Upper lobe of right lung (tissue), 1 donor: ENCODE measurements around the gene RWDD4. TPM values are rescaled to one million over a fixed set of nuclear protein-coding genes. Genes with fewer than 3 reads are reported as not detected.

ENCODE experiments used
- ATAC-seq: fragments of 200-7000 bp; cut with Tn5 transposase; one replicate; pipeline ENCODE4 v1.9.1; 2020; ENCODE audit warnings: mild to moderate bottlenecking, moderate library complexity
- DNase-seq: peaks from one replicate; pipeline ENCODE4 v3.0.0-alpha.2; 2020
- H3K27ac ChIP-seq: fragments of 200-600 bp; one replicate; pipeline ENCODE4 v1.8.0; 2022
- H3K27me3 ChIP-seq: fragments of 200-600 bp; one replicate; pipeline ENCODE4 v1.8.0; 2022; ENCODE audit warnings: mild to moderate bottlenecking
- H3K36me3 ChIP-seq: fragments of 200-600 bp; one replicate; pipeline ENCODE4 v1.8.0; 2022
- H3K4me1 ChIP-seq: fragments of 200-600 bp; one replicate; pipeline ENCODE4 v1.8.0; 2022
- H3K4me3 ChIP-seq: fragments of 200-600 bp; one replicate; pipeline ENCODE4 v1.8.0; 2022; ENCODE audit warnings: mild to moderate bottlenecking
- H3K9me3 ChIP-seq: fragments of 200-600 bp; one replicate; pipeline ENCODE4 v1.8.0; 2022
- intact Hi-C: fragments of 100-400 bp; cut with DNase I; formaldehyde crosslinking; loops from one replicate; pipeline ENCODE4 v1.11.0; 2022
- total RNA-seq: library from RNA; stranded (reverse); fragmentation: NEBNext Ultra II Directional; extraction: Animal tissue kit (Norgen Biotek cat#: 25700); gene quantifications from one replicate; pipeline ENCODE4 v1.2.1, GENCODE V29; 2021
- TF ChIP-seq, protein P1 (sequence below): fragments of 200-600 bp; IDR thresholded peaks from one replicate; pipeline ENCODE4 v1.8.0; 2022; ENCODE audit warnings: antibody characterized with exemption
- donor health status: DM: no; HTN: yes; CAD: no; lungs with severe emphysema.

The RWDD4 gene
- total RNA-seq, 1 donor from 2014 or later = 15.7 TPM

DNA sequence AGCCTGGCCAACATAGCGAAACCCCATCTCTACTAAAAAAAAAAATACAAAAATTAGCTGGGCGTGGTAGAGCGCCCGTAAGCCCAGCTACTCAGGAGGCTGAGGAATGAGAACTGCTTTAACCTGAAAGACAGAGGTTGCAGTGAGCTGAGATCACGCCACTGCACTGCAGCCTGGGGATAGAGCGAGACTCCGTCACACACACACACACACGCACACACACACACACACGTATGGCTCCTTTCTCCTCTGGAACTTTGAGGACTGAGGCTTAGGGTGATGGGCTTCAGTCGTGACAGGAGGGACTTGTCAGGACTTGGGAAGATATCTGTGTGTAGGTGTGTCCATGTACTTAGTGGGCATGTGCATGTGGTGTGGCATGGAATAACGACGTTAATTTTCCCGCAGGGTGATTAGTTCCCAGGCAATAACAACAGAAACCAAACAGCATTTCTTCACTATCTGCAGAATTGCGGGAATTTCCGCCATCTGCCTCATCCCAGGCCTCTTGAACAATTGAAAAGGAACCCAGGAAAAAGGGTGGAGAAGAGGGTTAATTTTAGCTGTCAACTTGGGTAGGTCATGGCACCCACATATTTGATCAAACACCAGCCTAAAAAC lies 47.7 kb downstream of the RWDD4 start:
- no peak for DNase-seq
- no peaks in the 10 kb centered on the region for H3K36me3 ChIP-seq
- peak; percentile 66 for ATAC-seq

DNA sequence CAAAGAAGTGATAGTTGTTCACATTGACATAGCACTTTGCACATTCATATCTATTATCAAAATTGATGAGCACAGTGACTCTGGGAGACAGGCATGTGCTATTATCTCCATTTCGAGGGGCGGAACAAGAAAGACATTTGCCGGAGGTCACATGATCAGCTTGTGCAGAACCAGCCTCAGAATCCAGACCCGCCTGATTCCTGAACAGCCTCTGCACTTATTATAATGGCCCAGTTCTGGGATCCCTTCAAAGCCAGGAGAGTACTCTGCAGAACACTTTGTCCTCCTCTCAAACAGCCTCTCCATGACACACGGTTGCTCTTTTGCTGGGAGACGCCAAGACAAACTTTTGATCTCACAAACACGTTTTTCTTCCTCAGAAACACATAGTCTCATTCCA lies 48.4 kb downstream of the RWDD4 start:
- DNase-seq (no peak), ATAC-seq (peak; percentile 85)
- H3K27ac ChIP-seq = peak overlapping the region; percentile 47

More for the DNA sequence above, 47.7 kb downstream of the RWDD4 start:
- H3K4me1 ChIP-seq = peaks cover 6% of the 10 kb centered on the region
- no peaks in the 10 kb centered on the region for H3K9me3 ChIP-seq
- H3K27ac ChIP-seq = peak overlapping the region; percentile 47
- no peak overlapping the region for H3K4me3 ChIP-seq
- no peaks in the 10 kb centered on the region for H3K27me3 ChIP-seq
- intact Hi-C loops = no loop called here
- TF ChIP-seq, protein P1, sequence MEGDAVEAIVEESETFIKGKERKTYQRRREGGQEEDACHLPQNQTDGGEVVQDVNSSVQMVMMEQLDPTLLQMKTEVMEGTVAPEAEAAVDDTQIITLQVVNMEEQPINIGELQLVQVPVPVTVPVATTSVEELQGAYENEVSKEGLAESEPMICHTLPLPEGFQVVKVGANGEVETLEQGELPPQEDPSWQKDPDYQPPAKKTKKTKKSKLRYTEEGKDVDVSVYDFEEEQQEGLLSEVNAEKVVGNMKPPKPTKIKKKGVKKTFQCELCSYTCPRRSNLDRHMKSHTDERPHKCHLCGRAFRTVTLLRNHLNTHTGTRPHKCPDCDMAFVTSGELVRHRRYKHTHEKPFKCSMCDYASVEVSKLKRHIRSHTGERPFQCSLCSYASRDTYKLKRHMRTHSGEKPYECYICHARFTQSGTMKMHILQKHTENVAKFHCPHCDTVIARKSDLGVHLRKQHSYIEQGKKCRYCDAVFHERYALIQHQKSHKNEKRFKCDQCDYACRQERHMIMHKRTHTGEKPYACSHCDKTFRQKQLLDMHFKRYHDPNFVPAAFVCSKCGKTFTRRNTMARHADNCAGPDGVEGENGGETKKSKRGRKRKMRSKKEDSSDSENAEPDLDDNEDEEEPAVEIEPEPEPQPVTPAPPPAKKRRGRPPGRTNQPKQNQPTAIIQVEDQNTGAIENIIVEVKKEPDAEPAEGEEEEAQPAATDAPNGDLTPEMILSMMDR = no peak

DNA sequence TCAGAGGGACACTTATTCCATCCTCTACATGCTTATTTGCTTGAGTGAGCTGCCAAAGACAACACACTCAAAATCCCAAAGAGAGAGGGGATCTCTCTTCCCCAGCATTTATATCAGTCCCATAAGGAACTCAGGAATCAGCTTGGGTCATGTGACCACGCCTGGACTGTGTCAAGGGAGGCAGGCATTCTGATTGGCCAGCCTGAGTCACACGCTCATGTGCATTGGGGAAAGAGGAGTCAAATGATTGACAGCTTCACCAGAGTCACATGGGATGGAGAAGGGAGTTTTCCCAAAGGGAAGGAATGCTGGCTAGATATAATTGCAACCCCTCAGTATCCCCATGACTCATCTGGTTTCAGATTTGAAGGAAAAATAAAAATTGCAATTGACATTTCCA lies 49.0 kb downstream of the RWDD4 start:
- H3K4me3 ChIP-seq = no peak overlapping the region
- TF ChIP-seq, protein P1 = no peak
- no peaks in the 10 kb centered on the region for H3K36me3 ChIP-seq
- no peaks in the 10 kb centered on the region for H3K9me3 ChIP-seq
- H3K27me3 ChIP-seq = no peaks in the 10 kb centered on the region
- H3K4me1 ChIP-seq = peaks cover 6% of the 10 kb centered on the region
- DNase-seq (no peak), ATAC-seq (peak; percentile 39)
- intact Hi-C loops = no loop called here
- H3K27ac ChIP-seq = peak overlapping the region; percentile 47

More for the DNA sequence above, 48.4 kb downstream of the RWDD4 start:
- no peak overlapping the region for H3K4me3 ChIP-seq
- no peaks in the 10 kb centered on the region for H3K36me3 ChIP-seq
- H3K9me3 ChIP-seq = no peaks in the 10 kb centered on the region
- peaks cover 6% of the 10 kb centered on the region for H3K4me1 ChIP-seq
- intact Hi-C loops = no loop called here
- TF ChIP-seq, protein P1 = no peak
- no peaks in the 10 kb centered on the region for H3K27me3 ChIP-seq

DNA sequence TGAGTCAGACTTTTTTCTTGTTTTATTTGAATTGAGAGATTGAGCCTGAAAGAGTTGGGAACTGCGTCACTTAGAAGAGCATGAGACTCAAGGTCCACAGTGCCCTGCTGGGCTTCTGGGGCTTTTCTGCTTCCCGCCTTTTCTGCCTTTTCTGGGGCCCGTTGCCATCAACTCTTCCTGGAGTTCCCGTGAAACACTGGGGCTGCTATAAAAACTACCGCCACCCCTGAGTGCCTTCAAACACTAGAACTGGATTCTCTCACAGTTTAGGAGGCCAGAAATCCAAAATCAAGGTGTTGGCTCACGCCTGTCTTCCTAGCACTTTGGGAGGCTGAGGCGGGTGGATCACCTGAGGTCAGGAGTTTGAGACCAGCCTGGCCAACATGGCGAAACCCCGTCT lies 49.8 kb downstream of the RWDD4 start:
- Histone ChIP-seq H3K4me3 (no peak overlapping the region), H3K27me3 (no peaks in the 10 kb centered on the region), H3K9me3 (no peaks in the 10 kb centered on the region), H3K4me1 (peaks cover 6% of the 10 kb centered on the region), H3K27ac (no peak overlapping the region), H3K36me3 (no peaks in the 10 kb centered on the region)
- TF ChIP-seq, protein P1 = no peak
- ATAC-seq (no peak), DNase-seq (no peak)
- intact Hi-C loops = no loop called here

DNA sequence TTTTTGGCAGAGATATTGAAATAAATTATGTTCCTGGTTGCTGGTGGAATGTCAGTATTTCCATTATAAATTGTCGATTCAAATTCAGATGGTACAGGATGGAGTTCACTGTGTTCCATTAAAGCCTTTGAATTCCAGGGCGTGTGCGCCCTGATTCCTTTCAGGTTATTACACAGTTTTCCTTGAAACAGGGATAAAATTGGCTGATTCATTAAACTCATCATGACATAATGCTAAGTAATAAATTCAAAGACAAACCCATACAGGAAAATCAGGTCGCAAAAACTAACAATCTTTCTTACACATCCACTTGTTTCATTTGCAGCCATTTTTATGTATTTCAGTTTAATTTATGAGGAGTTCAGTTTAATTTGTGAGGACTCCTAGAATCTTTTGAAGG lies 51.1 kb downstream of the RWDD4 start:
- Histone ChIP-seq H3K9me3 (no peaks in the 10 kb centered on the region), H3K4me1 (peaks cover 6% of the 10 kb centered on the region), H3K4me3 (no peak overlapping the region), H3K36me3 (no peaks in the 10 kb centered on the region), H3K27ac (no peak overlapping the region), H3K27me3 (no peaks in the 10 kb centered on the region)
- TF ChIP-seq, protein P1 = no peak
- ATAC-seq = no peak
- intact Hi-C loops = no loop called here
- DNase-seq = no peak
